Body of pancreas (tissue), 4 donors: Measurements from ENCODE around the gene JAKMIP2. TPM values are rescaled to one million over a fixed set of nuclear protein-coding genes. Genes with fewer than 3 reads are reported as not detected.
"Not testable (repeated sequence)": the region's sequence is repeated elsewhere in the genome, so short reads cannot be mapped to it uniquely, and the experiment has no call there.

ENCODE experiments used
- ATAC-seq: fragments of 150-250 bp; one replicate; pipeline ENCODE4 v1.9.1; 2016
- DNase-seq, 4 donors: peaks; one replicate each; pipeline ENCODE4 v3.0.0-alpha.2; 2019
- H3K27ac ChIP-seq, 4 donors: fragments of 200-600 bp; sonication (generic); 1 replicate in 3 of 4; 2 replicates in 1 of 4; pipeline versions ENCODE4 v1.5.1 to v1.6.1; 2016 to 2019; ENCODE audit warnings: mild to moderate bottlenecking in 1 of 4, mixed read lengths in 1 of 4, moderate library complexity in 1 of 4
- H3K27me3 ChIP-seq, 2 donors: fragments of 200-600 bp; sonication (generic); one replicate each; pipeline ENCODE4 v1.6.0; 2016; ENCODE audit warnings: mild to moderate bottlenecking in 1 of 2
- H3K36me3 ChIP-seq, 2 donors: fragments of 200-600 bp; sonication (generic); replicated peaks in 1 of 2; 2 replicates each; pipeline ENCODE4 v1.5.1; 2016; ENCODE audit warnings: low read depth in 2 of 2; ENCODE audit not compliant: insufficient read depth in 1 of 2
- H3K4me1 ChIP-seq: fragments of 200-600 bp; sonication (generic); one replicate; pipeline ENCODE4 v1.6.0; 2016
- H3K4me3 ChIP-seq, 2 donors: fragments of 200-600 bp; sonication (generic); 1 replicate in 1 of 2; 2 replicates in 1 of 2; pipeline ENCODE4 v1.5.1; 2016 to 2019
- H3K9me3 ChIP-seq, 3 donors: fragments of 200-600 bp; sonication (generic); 1 replicate in 2 of 3; 2 replicates in 1 of 3; pipeline ENCODE4 v1.5.1; 2016
- CTCF ChIP-seq, 7 experiments: fragments of 450-650 bp in 4 of 7; fragments of 200-600 bp in 3 of 7; sonication (generic) in 3 of 7; IDR thresholded peaks; one replicate each; pipeline ENCODE4 v1.5.1; 2016 to 2019; ENCODE audit warnings: antibody characterized with exemption in 7 of 7
- POLR2A ChIP-seq, 3 donors: fragments of 450-650 bp; IDR thresholded peaks; one replicate each; pipeline ENCODE4 v1.6.1; 2016; ENCODE audit warnings: antibody characterized with exemption in 3 of 3, mild to moderate bottlenecking in 2 of 3
- WGBS, 2 donors: methylation state at CpG; one replicate each; pipeline ENCODE4 v1.1.5; 2017; 5-methylcytosine and 5-hydroxymethylcytosine counted together
- intact Hi-C: fragments of 100-400 bp; cut with DNase I; formaldehyde crosslinking; loops from one replicate; pipeline ENCODE4 v1.15.1; 2023
- total RNA-seq, 2 donors: library from RNA; depleted of rRNA; stranded (reverse); fragments of >200 nt; gene quantifications; one replicate each; pipeline ENCODE4 v1.1.0, GENCODE V29; 2016

JAKMIP2 gene
- total RNA-seq, 2 donors from 2014 or later = 0.78 to 1.3 TPM

GRCh38 chr5:147554261-147554817 is 228.2 kb downstream of the JAKMIP2 start:
- Histone ChIP-seq H3K4me3 (no peak overlapping the region), H3K9me3 (no peaks in the 10 kb centered on the region), H3K4me1 (no peaks in the 10 kb centered on the region), H3K27ac (peak overlapping the region in 1 of 4 donors; percentile 2), H3K27me3 (no peaks in the 10 kb centered on the region), H3K36me3 (no peaks in the 10 kb centered on the region)
- 32 to 45% methylated on average over 7 of the region's 7 CpGs for whole genome bisulfite sequencing, 2 donors
- ATAC-seq (peak; percentile 76), DNase-seq (no peak)
- no peak for TF ChIP-seq CTCF (IDR thresholded peaks at IDR 0.05)
- intact Hi-C loops = no loop called here

- ATAC-seq, DNase-seq, H3K9me3 ChIP-seq, H3K27me3 ChIP-seq, H3K4me3 ChIP-seq, H3K4me1 ChIP-seq, intact Hi-C loops, H3K36me3 ChIP-seq: not testable (repeated sequence)
- peak overlapping the region in 1 of 4 donors; percentile 2 for H3K27ac ChIP-seq
- 66 to 73% methylated on average over 5 of the region's 5 CpGs for WGBS, 2 donors
Measured at GRCh38 chr5:147553817-147554216, 228.7 kb downstream of the JAKMIP2 start.

- 76 to 92% methylated on average over 4 of the region's 4 CpGs for WGBS, 2 donors
- H3K27ac ChIP-seq = no peak overlapping the region
Measured at GRCh38 chr5:147552897-147553296, 229.6 kb downstream of the JAKMIP2 start.

GRCh38 chr5:147551677-147552076 is 230.9 kb downstream of the JAKMIP2 start:
- no peaks in the 10 kb centered on the region for H3K4me1 ChIP-seq
- H3K4me3 ChIP-seq = no peak overlapping the region
- no peak overlapping the region for H3K27ac ChIP-seq
- no peaks in the 10 kb centered on the region for H3K36me3 ChIP-seq
- 78 to 96% methylated on average over 1 of the region's 1 CpG for WGBS, 2 donors
- intact Hi-C loops = no loop called here
- no peaks in the 10 kb centered on the region for H3K27me3 ChIP-seq
- TF ChIP-seq POLR2A (IDR thresholded peaks at IDR 0.05) (no peak), CTCF (IDR thresholded peaks at IDR 0.05) (no peak)
- DNase-seq = no peak
- no peaks in the 10 kb centered on the region for H3K9me3 ChIP-seq
- ATAC-seq = no peak

More at GRCh38 chr5:147552897-147553296, 229.6 kb downstream of the JAKMIP2 start:
- TF ChIP-seq CTCF (IDR thresholded peaks at IDR 0.05) (no peak), POLR2A (IDR thresholded peaks at IDR 0.05) (no peak)
- H3K9me3 ChIP-seq = no peaks in the 10 kb centered on the region
- intact Hi-C loops = no loop called here
- H3K27me3 ChIP-seq = no peaks in the 10 kb centered on the region
- DNase-seq (no peak), ATAC-seq (no peak)
- no peaks in the 10 kb centered on the region for H3K36me3 ChIP-seq
- no peaks in the 10 kb centered on the region for H3K4me1 ChIP-seq
- no peak overlapping the region for H3K4me3 ChIP-seq

GRCh38 chr5:147547730-147548129 is 234.8 kb downstream of the JAKMIP2 start:
- Histone ChIP-seq H3K9me3 (no peaks in the 10 kb centered on the region), H3K27ac (no peak overlapping the region), H3K4me3 (no peak overlapping the region), H3K36me3 (no peaks in the 10 kb centered on the region), H3K27me3 (no peaks in the 10 kb centered on the region), H3K4me1 (no peaks in the 10 kb centered on the region)
- WGBS, 2 donors = 66 to 67% methylated on average over 3 of the region's 3 CpGs
- ATAC-seq (peak; percentile 27), DNase-seq (no peak)
- intact Hi-C loops = no loop called here
- TF ChIP-seq POLR2A (IDR thresholded peaks at IDR 0.05) = no peak
- no peak for TF ChIP-seq CTCF (IDR thresholded peaks at IDR 0.05)
